DMS53 treated with DMSO at 0.1 percent for 48 hours (cell line): ENCODE measurements around the gene ATF7IP2.
"Not testable (repeated sequence)": the region's sequence is repeated elsewhere in the genome, so short reads cannot be mapped to it uniquely, and the experiment has no call there.

Experiments used
- DNase-seq: peaks from one replicate; lab custom pipeline; 2025; ENCODE audit not compliant: unreplicated experiment; lab: John Stamatoyannopoulos, UW

The ATF7IP2 gene

DNA sequence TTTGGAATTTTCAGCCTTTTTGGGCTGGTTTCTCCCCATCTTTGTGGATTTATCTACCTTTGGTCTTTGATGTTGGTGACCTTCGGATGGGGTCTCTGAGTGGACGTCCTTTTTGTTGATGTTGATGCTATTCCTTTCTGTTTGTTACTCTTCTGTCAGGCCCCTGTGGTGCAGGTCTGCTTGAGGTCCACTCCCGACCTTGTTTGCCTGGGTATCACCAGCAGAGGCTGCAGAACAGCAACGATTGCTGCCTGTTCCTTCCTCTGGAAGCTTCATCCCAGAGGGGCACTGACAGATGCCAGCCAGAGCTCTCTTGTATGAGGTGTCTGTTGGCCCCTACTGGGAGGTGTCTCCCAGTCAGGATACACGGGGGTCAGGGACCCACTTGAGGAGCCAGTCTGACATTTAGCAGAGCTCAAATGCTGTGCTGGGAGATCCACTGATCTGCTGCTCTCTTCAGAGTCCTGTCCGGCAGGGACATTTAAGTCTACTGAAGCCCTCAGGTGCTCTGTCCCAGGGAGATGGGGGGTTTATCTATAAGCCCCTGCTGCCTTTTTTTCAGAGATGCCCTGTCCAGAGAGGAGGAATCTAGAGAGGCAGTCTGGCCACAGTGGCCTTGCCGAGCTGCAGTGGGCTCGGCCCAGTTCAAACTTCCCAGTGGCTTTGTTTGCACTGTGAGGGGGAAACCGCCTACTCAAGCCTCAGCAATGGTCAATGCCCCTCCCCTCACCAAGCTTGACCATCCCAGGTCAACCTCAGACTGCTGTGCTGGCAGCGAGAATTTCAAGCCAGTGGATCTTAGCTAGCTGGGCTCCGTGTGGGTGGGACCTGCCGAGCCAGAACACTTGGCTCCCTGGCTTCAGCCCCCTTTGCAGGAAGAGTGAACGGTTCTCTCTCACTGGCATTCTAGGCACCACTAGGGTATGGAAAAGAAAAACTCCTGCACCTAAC lies 66.6 kb downstream of the ATF7IP2 start:
- not testable (repeated sequence) for DNase-seq

DNA sequence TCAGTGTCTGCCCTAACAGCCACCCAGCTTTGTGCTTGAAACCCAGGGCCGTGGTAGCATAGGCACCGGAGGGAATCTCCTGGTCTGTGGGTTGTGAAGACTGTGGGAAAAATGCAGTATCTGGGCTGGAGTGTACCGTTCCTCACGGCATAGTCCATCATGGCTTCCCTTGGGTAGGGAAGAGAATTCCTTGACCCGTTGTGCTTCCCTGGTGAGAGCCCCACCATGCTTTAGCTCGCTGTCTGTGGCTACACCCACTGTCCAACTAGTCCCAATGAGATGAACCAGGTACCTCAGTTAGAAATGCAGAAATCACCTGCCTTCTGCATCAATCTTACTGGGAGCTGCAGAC lies 67.3 kb downstream of the ATF7IP2 start:
- DNase-seq, result no peak

DNA sequence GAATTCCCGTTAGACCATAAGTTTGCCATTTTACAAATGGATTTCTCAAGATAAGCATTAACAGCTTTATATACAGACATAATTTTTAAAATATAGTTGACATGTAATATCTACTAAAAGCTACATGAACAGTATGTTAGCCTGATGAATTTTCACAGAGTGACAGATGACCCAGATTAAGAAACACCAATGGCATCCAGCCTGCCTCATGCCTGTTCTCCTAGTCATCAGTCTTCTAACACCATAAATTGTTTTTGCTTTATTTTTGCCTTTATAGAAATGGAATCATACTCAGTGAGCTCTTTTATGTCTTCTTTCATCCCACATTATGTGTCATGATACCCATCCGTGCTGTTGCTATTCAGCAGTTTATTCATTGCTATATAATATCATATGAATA lies 80.0 kb downstream of the ATF7IP2 start:
- DNase-seq, result no peak

DNA sequence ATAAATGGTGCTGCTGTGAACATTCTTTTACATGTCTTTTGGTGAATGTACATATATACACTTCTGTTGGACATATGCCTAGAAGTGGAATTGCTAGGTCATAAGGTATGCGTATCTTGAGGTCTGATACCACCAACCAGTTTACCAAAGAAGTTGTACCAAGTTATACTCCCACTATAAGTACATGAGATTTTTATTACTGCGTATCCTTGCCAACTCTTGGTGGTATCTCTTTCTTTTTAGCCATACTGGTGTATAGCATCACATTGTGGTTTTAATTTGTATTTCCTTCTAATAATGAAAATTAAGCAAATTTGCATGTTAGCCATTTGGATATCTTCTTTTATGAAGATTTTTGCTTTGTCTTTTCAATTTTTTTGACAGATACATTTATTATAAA lies 80.5 kb downstream of the ATF7IP2 start:
- no peak for DNase-seq

DNA sequence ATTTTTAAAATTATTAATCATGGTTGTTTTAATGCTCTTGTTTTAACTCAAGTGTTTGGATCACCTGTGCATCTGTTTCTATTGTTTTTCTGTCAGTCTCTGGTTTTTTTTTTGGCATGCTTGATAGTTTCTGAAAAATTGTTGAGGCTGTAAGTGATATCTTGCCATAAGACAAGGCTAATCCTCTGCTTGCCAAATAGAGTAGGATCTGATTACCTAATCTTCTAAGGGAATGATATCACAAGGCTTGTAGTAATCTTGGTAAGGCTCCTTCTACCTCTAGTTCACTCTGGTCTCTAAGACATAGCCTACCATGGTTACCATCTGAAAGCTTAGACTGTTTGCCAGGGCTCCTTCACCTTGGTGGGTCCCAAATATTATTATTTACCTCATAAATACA lies 81.0 kb downstream of the ATF7IP2 start:
- DNase-seq, result no peak

DNA sequence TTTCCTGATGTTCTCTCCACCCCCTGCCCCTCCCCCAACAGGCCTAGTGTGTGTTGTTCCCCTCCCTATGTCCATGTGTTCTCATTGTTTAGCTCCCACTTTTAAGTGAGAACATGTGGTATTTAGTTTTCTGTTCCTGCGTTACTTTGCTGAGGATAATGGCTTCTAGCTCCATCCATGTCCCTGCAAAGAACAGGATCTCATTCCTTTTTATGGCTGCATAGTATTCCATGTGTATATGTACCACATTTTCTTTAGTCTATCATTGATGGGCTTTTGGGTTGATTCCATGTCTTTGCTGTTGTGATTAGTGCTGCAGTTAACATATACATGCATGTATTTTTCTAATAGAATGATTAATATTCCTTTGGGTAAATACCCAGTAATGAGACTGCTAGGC lies 90.8 kb downstream of the ATF7IP2 start:
- not testable (repeated sequence) for DNase-seq

DNA sequence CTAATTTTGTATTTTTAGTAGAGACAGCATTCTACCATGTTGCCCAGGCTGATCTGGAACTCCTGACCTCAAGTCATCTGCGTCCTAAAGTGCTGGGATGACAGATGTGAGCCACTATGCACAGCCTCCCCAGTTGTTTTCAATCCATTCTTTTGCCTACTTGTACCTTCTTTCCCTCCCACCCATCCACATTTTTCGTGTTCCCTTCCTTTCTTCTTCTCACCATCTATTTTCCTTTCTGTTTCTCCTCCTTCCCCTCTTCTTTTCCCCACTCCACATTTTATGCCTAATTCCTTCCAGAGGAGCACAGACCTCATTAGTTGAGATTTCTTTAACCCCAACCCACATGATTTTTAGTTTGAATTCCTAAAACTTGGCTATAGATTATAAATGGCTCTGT lies 94.3 kb downstream of the ATF7IP2 start:
- DNase-seq, result no peak

DNA sequence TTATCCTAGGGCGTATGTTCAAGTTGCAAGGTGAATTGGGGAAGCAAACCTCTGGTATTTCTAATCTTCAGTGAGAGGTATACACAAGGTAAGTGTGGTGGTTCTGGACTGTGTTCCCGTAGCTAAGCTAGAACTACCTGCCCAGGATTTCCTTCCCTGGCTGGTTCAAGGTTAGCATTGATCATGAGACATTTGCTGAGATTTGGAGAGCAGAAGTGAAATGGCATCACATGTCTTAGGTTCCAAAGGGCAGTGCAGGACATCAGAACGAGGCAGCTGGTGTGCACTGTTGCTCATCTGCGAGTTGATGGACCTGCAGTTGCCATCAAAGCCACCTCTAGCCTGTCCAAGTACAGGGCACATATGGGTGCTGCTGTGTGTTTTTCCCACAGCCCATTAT lies 99.3 kb downstream of the ATF7IP2 start:
- no peak for DNase-seq

DNA sequence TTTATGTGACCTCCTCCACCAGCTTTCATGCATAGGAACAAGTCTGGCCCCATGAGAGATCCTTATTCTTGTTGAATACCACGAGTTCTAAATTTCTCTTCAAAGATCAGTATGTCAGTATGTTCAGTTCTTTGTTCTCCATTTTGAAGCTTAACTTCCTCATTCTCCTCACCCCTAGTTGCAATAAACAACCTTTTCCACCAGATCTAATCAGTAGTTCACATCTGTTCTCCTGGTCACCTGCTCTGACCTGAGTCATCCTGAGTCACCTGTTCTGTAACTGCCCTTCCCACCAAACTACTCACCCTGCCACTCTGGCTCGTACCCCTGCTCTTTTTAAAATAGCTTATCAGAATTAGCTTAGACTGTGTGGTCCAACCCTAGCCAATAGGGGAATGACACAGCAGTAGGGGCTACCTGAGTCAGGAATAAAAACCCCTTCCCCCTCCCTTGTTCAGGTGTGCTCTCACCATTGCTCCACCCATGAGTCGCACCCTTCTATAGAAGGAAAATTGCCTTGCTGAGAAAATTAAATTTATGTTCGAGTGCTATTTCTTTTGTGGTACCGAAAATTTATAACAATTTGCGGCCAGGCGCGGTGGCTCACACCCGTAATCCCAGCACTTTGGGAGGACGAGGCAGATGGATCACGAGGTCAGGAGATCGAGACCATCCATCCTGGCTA lies 100.0 kb downstream of the ATF7IP2 start:
- no peak for DNase-seq

DNA sequence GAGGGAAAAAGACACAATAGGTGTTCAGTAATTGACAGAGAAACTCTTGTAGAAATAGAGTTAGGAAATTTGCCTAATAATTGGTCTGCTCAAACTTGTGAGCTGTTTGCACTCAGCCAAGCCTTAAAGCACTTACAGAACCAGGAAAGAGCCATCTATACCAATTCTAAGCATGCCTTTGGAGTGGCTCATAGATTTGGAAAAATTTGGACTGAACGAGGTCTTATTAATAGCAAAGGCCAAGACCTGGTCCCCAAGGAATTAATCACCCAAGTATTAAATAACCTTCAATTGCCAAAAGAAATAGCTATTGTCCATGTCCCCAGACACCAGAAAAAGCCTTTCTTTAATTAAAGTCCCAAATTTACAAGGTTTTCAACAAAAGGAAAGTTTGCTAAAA lies 104.3 kb downstream of the ATF7IP2 start:
- no peak for DNase-seq

DNA sequence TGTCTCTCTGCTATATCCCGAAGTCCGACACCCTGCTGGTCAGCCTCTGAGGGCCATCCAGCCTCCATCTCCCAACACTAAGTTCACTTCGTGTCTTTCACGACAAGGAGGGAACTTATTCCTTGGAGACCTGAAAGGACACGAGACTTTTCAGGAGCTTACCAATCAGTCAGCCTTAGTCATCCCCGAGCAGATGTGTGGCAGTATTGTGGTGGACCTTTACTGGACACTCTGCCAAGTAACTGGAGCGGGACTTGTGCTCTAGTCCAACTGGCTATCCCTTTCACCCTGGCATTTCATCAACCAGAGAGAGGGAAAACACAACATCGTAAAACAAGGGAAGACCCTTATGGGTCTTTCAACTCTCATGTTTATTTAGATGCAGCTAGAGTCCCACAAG lies 107.4 kb downstream of the ATF7IP2 start:
- DNase-seq, result no peak

DNA sequence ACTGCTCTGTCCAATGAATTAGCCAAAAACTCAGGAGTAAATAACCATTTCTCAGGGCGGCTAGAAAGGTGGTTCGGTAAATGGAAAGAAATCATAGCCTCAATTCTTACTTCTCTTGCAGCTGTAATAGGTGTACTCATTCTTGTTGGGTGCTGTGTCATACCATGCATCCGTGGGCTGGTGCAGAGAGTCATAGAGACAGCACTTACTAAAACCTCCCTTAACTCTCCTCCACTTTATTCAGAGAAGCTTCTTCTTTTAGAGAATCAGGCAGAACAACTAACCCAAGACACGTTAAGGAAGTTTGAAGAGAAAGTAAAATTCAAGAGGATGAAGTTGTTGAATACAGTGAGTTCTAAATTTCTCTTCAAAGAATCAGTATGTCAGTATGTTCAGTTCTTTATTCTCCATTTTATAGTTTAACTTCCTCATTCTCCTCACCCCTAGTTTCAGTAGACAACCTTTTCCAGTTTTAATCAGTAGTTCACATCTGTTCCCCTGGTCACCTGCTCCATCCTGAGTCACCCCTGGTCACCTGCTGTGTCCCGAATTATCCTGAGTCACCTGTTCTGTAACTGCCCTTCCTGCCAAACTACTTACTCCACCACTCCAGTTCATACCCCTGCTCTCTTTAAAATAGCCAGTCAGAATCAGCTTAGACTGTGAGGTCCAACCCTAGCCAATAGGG lies 108.6 kb downstream of the ATF7IP2 start:
- no peak for DNase-seq

DNA sequence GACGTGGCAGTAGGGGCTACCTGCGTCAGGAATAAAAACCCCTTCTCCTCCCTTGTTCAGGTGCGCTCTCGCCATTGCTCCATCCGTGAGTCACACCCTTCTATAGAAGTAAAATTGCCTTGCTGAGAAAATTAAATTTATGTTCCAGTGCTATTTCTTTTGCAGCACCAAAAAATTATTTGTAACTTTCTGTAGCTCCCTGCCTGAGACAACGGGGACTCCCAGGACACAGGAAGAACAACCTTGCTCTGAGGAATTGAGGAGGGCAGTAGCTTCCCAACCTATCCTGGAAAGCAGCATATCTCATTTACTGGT lies 109.1 kb downstream of the ATF7IP2 start:
- DNase-seq, result no peak

DNA sequence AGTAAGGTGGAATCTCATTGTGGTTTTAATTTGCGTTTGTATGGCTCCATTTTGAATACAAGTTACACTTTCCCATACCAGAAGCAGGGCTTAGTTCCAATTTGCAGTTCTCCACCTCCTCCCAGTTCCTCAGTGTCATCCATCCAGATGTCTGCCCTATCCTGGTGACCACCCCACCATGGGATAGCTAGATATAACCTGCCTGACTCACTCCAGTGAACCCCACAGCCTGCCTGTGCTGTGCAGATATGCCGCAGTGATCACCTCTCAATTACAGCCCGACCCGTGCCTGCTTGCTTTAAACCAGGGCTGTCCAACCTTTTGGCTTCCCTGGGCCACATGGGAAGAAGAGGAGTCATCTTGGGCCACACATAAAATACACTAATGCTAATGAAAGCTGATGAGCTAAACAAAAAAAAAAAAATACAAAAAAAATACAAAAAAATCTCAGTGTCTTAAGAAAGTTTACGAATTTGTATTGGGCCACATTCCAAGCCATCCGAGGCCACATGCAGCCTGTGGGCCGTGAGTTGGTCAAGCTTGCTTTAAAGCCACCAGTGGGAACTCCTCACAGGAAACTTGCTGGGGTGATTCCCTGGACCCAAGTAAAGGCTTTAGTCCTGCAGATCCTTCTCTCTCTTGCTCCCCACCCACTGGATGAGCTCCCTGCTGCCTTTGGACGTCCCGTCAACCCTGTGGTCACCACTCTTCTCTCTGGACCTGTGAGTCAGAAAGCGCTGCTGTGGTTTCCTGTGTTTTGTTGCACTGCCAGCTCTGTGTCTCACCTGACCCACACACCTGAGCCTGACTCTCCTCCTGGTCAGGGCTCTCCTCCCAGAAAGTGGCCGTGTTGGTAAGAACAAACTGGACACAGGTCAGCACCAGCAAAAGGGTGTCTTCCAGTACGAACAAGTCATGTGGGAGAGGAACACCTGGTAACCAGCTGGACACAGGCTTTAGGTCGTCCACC lies 111.6 kb downstream of the ATF7IP2 start:
- no peak for DNase-seq

DNA sequence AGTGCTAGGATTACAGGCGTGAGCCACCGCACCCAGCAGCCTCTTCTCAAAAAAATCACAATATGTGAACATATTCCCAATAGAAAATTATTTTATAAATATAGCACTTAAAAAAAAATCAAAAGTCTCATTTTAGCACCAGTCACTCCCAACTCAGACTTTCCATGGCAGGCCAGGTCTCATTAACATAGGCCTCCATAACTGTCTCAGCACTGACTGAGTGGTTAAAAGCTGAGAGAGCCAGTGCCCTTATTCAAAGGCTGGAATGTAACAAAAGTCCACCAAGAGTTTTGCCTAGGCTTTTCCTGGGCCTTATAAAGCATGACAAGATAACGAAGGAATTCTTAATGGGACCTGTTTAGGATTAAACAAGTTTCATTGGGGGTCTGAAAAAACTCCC lies 114.7 kb downstream of the ATF7IP2 start:
- no peak for DNase-seq

DNA sequence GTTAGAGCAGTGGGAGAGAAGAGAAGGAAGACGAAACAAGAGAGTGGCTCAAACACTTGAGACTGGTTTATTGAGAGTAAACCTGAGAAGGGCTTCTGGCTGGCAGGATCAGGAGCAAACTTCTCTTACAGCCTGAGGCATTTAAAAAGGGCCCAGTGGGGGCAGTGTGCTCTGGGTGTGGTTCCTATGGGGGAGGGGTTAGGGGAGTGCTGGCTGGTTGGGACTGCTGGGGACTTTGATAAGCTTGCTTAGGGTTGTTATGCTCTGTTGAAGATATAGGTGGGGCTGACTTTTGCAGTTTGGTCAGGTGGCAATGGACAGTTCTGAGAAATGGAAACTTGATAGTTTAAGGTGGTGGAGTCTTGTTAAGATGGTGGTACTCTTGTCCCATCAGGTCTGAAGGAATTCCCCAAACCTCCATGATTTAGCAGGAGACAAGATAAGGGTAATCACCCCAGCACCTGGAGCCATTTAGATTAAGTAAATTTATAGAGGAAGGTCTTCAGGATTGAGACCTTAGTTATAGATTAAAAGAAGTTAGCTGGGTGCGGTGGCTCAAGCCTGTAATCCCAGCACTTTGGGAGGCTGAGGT lies 115.3 kb downstream of the ATF7IP2 start:
- no peak for DNase-seq

DNA sequence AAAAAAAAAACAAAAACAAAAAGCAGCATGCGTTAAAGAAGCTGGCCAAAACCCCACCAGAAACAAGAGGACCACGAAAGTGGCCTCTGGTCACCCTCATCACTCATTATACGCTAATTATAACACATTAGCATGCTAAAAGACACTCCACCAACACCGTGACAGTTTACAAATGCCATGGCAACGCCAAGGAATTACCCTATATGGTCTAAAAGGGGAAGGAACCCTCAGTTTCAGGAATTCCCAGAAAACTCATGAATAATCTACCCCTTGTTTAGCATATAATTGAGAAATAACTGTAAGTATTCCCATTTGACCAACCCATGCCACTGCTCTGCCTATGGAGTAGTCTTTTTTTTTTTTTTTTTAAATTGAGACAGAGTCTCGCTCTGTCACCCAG lies 116.9 kb downstream of the ATF7IP2 start:
- DNase-seq, result no peak

DNA sequence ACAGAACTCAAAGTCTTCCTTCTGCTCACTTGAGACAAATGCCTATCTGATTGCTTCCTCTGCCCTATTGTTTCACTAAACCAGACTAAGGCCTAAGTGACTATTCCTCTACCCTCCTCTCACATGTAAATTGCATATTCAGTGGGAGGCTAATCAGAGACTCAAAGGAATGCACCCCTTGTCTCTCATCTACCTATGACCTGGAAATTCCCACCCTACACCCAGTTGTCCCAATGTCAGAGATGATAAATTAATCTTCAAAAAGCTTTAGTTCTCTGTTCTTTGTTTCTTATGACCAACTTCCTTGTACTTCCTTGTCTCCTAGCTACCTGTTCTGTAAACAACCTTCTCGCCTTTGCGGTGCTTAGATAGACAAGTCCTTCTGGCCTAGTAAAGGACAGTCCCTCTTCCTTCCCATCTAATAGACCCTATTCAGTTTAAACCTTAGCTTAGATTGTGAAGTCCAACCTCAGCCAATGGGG lies 118.6 kb downstream of the ATF7IP2 start:
- DNase-seq, result no peak

DNA sequence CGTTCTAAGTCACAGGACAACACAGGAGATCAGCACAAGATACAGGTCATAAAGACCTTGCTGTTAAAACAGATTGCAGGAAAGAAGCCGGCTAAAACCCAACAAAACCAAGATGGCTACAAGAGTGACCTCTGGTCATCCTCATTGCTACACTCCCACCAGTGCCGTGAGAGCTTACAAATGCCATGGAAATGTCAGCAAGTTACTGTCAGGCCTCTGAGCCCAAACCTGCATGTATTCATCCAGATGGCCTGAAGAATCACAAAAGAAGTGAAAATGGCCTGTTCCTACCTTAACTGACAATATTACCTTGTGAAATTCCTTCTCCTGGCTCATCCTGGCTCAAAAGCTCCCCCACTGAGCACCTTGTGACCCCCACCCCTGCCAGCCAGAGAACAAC lies 119.4 kb downstream of the ATF7IP2 start:
- DNase-seq, result not testable (repeated sequence)

DNA sequence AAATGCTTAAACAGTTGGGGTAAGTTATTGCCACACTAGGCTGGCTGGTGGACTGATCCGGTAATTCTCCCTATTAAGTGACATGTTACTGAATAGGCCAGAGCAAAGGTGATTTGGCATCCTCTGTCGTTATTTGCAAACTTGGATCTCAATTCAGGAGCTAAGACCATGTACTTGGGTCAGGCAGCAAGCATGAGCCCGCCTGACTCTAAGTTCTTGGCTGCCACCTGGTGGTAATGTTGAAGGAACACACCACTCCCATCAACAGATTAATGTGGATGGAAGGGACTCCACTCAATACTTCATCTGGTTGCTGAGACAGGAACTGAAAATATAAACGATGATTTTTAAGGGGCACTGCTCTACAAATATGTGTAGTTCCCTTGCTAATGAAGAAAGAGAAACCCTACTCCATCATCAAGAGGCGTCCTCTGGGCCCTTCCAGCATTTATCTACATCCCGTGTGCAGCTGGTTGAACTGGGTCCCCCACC lies 123.7 kb downstream of the ATF7IP2 start:
- DNase-seq, result peak; percentile 53
